ENCODE results near the gene MARS2. TPM values are rescaled to one million over a fixed set of nuclear protein-coding genes. Genes with fewer than 3 reads are reported as not detected.
A peak's percentile ranks its signal among the peaks of the same experiment; 100 is the strongest.
"Not testable (repeated sequence)": the region's sequence is repeated elsewhere in the genome, so short reads cannot be mapped to it uniquely, and the experiment has no call there.

MARS2 gene
- total RNA-seq, 2 donors from 2014 or later = 10.4 to 13.4 TPM

DNA sequence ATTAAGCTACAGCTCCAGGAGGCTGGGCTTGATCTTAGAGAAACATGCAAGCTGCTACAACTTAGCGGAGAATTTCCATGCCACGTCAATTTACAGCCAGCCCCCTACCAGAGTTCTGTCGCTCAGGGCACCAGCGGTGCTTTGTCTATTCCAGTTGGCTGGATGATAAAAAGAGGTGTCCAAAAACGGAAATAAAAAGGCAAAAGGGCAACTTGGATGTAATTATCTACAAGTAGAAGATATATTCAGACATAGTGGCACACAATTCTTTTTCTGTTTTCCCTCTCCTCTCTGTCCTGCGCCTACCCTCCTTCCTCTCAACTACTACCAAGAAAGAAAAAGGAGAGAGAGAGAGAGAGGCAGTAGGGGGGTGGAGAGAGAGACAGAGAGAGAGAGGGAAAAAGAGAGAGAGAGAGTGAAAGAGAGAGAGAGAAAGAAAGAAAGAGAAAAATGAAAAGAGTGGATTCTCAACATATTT lies 29.4 kb upstream of the MARS2 start:
- Mint-ChIP-seq H3K27ac (no peak overlapping the region), H3K9me3 (no peaks in the 10 kb centered on the region), H3K4me3 (peak overlapping the region; percentile 30), H3K4me1 (peaks cover 16% of the 10 kb centered on the region), H3K27me3 (ENCODE audit: insufficient read depth) (no peaks in the 10 kb centered on the region), H3K36me3 (ENCODE audit: low read depth) (no peaks in the 10 kb centered on the region)
- Histone ChIP-seq H3K9me3 (ENCODE audit: control insufficient read depth, low read length) (no peaks in the 10 kb centered on the region), H3K27me3 (ENCODE audit: control insufficient read depth, insufficient read depth, low read length, poor library complexity, severe bottlenecking) (no peaks in the 10 kb centered on the region), H3K36me3 (ENCODE audit: control insufficient read depth, insufficient read depth, low read length) (no peaks in the 10 kb centered on the region), H3K27ac (ENCODE audit: low read depth, low read length) (peak overlapping the region; percentile 88), H3K9ac (ENCODE audit: extremely low read depth, low read length, poor library complexity, severe bottlenecking) (peak overlapping the region; percentile 45), H3K4me3 (ENCODE audit: low read length) (peak overlapping the region; percentile 61), H3K4me1 (ENCODE audit: control insufficient read depth, insufficient read depth, low read length) (no peaks in the 10 kb centered on the region)
- WGBS, 2 experiments (ENCODE audit: insufficient coverage in 1 of 2, insufficient read length in 1 of 2) = 24% methylated on average over 5 of the region's 6 CpGs; no CpG with 5 or more reads in 1 of the 2 experiments
- peak; percentile 67 for DNase-seq
- TF ChIP-seq, protein P1, sequence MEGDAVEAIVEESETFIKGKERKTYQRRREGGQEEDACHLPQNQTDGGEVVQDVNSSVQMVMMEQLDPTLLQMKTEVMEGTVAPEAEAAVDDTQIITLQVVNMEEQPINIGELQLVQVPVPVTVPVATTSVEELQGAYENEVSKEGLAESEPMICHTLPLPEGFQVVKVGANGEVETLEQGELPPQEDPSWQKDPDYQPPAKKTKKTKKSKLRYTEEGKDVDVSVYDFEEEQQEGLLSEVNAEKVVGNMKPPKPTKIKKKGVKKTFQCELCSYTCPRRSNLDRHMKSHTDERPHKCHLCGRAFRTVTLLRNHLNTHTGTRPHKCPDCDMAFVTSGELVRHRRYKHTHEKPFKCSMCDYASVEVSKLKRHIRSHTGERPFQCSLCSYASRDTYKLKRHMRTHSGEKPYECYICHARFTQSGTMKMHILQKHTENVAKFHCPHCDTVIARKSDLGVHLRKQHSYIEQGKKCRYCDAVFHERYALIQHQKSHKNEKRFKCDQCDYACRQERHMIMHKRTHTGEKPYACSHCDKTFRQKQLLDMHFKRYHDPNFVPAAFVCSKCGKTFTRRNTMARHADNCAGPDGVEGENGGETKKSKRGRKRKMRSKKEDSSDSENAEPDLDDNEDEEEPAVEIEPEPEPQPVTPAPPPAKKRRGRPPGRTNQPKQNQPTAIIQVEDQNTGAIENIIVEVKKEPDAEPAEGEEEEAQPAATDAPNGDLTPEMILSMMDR (conservative IDR thresholded peaks at IDR 0.05) = no peak

- H3K36me3 Mint-ChIP-seq (ENCODE audit: low read depth) = no peaks in the 10 kb centered on the region
- no peaks in the 10 kb centered on the region for H3K27me3 Mint-ChIP-seq (ENCODE audit: insufficient read depth)
- DNase-seq = no peak
- H3K4me1 ChIP-seq (ENCODE audit: control insufficient read depth, insufficient read depth, low read length) = no peaks in the 10 kb centered on the region
- no peak overlapping the region for H3K27ac Mint-ChIP-seq
- H3K4me1 Mint-ChIP-seq = peaks cover 16% of the 10 kb centered on the region
- 88 to 100% methylated on average over 1 of the region's 3 CpGs for WGBS, 2 experiments (ENCODE audit: insufficient coverage in 1 of 2, insufficient read length in 1 of 2)
- no peaks in the 10 kb centered on the region for H3K36me3 ChIP-seq (ENCODE audit: control insufficient read depth, insufficient read depth, low read length)
- no peaks in the 10 kb centered on the region for H3K9me3 Mint-ChIP-seq
- no peaks in the 10 kb centered on the region for H3K9me3 ChIP-seq (ENCODE audit: control insufficient read depth, low read length)
- H3K27me3 ChIP-seq (ENCODE audit: control insufficient read depth, insufficient read depth, low read length, poor library complexity, severe bottlenecking) = no peaks in the 10 kb centered on the region
- no peak overlapping the region for H3K9ac ChIP-seq (ENCODE audit: extremely low read depth, low read length, poor library complexity, severe bottlenecking)
- no peak overlapping the region for H3K4me3 ChIP-seq (ENCODE audit: low read length)
- no peak overlapping the region for H3K27ac ChIP-seq (ENCODE audit: low read depth, low read length)
- H3K4me3 Mint-ChIP-seq = no peak overlapping the region
- TF ChIP-seq, protein P1 (conservative IDR thresholded peaks at IDR 0.05) = no peak
Observed at GRCh38 chr2:197677056-197677455, 28.1 kb upstream of the MARS2 start.

GRCh38 chr2:197677483-197677882 lies 27.7 kb upstream of the MARS2 start:
- H3K27me3 ChIP-seq (ENCODE audit: control insufficient read depth, insufficient read depth, low read length, poor library complexity, severe bottlenecking) = no peaks in the 10 kb centered on the region
- H3K27me3 Mint-ChIP-seq (ENCODE audit: insufficient read depth) = no peaks in the 10 kb centered on the region
- H3K9ac ChIP-seq (ENCODE audit: extremely low read depth, low read length, poor library complexity, severe bottlenecking) = no peak overlapping the region
- peaks cover 16% of the 10 kb centered on the region for H3K4me1 Mint-ChIP-seq
- no peaks in the 10 kb centered on the region for H3K9me3 ChIP-seq (ENCODE audit: control insufficient read depth, low read length)
- 50 to 86% methylated on average over 1 to 2 of the region's 2 CpGs for WGBS, 2 experiments (ENCODE audit: insufficient coverage in 1 of 2, insufficient read length in 1 of 2)
- no peak overlapping the region for H3K27ac ChIP-seq (ENCODE audit: low read depth, low read length)
- no peaks in the 10 kb centered on the region for H3K36me3 ChIP-seq (ENCODE audit: control insufficient read depth, insufficient read depth, low read length)
- TF ChIP-seq, protein P1 (conservative IDR thresholded peaks at IDR 0.05) = no peak
- H3K9me3 Mint-ChIP-seq = no peaks in the 10 kb centered on the region
- no peaks in the 10 kb centered on the region for H3K36me3 Mint-ChIP-seq (ENCODE audit: low read depth)
- H3K4me1 ChIP-seq (ENCODE audit: control insufficient read depth, insufficient read depth, low read length) = no peaks in the 10 kb centered on the region
- DNase-seq = no peak
- no peak overlapping the region for H3K4me3 ChIP-seq (ENCODE audit: low read length)
- H3K4me3 Mint-ChIP-seq = no peak overlapping the region
- H3K27ac Mint-ChIP-seq = no peak overlapping the region

GRCh38 chr2:197695206-197695605 lies 10.0 kb upstream of the MARS2 start:
- not testable (repeated sequence) for H3K36me3 ChIP-seq (ENCODE audit: control insufficient read depth, insufficient read depth, low read length); H3K27ac Mint-ChIP-seq; H3K27me3 Mint-ChIP-seq (ENCODE audit: insufficient read depth); H3K4me1 Mint-ChIP-seq; DNase-seq; H3K4me3 Mint-ChIP-seq; H3K9me3 ChIP-seq (ENCODE audit: control insufficient read depth, low read length); H3K27me3 ChIP-seq (ENCODE audit: control insufficient read depth, insufficient read depth, low read length, poor library complexity, severe bottlenecking); H3K9ac ChIP-seq (ENCODE audit: extremely low read depth, low read length, poor library complexity, severe bottlenecking); H3K4me3 ChIP-seq (ENCODE audit: low read length); H3K4me1 ChIP-seq (ENCODE audit: control insufficient read depth, insufficient read depth, low read length); H3K27ac ChIP-seq (ENCODE audit: low read depth, low read length)
- 85 to 100% methylated on average over 2 to 4 of the region's 6 CpGs for WGBS, 2 experiments (ENCODE audit: insufficient coverage in 1 of 2, insufficient read length in 1 of 2)
- Mint-ChIP-seq H3K36me3 (ENCODE audit: low read depth) (peaks cover 19% of the 10 kb centered on the region), H3K9me3 (peaks cover 37% of the 10 kb centered on the region)

DNA sequence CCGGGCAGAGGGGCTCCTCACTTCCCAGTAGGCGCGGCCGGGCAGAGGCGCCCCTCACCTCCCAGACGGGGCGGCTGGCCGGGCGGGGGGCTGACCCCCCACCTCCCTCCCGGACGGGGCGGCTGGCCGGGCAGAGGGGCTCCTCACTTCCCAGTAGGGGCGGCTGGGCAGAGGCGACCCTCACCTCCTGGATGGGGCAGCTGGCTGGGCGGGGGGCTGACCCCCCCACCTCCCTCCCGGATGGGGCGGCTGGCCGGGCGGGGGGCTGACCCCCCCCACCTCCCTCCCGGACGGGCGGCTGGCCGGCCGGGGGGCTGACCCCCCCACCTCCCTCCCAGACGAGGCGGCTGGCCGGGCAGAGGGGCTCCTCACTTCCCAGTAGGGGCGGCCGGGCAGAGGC lies 9.2 kb upstream of the MARS2 start:
- H3K27ac ChIP-seq (ENCODE audit: low read depth, low read length); H3K27me3 Mint-ChIP-seq (ENCODE audit: insufficient read depth); H3K27ac Mint-ChIP-seq; H3K4me1 ChIP-seq (ENCODE audit: control insufficient read depth, insufficient read depth, low read length); H3K27me3 ChIP-seq (ENCODE audit: control insufficient read depth, insufficient read depth, low read length, poor library complexity, severe bottlenecking); H3K36me3 ChIP-seq (ENCODE audit: control insufficient read depth, insufficient read depth, low read length); H3K9me3 ChIP-seq (ENCODE audit: control insufficient read depth, low read length); H3K4me1 Mint-ChIP-seq; H3K4me3 Mint-ChIP-seq; H3K4me3 ChIP-seq (ENCODE audit: low read length); H3K9ac ChIP-seq (ENCODE audit: extremely low read depth, low read length, poor library complexity, severe bottlenecking); DNase-seq: not testable (repeated sequence)
- Mint-ChIP-seq H3K36me3 (ENCODE audit: low read depth) (peaks cover 19% of the 10 kb centered on the region), H3K9me3 (peaks cover 36% of the 10 kb centered on the region)
- WGBS, 2 experiments (ENCODE audit: insufficient coverage in 1 of 2, insufficient read length in 1 of 2) = 97% methylated on average over 5 of the region's 30 CpGs; no CpG with 5 or more reads in 1 of the 2 experiments

Data from endodermal cell (in vitro differentiated cells).